HG03175 (cell line): ENCODE measurements around the gene SIK3.

ENCODE experiments used
- ATAC-seq: cut with Tn5 transposase; IDR thresholded peaks from one replicate; pipeline ENCODE4 v1.9.1; 2021; ENCODE audit warnings: mild to moderate bottlenecking, moderate library complexity; ENCODE audit not compliant: unreplicated experiment

Gene SIK3

GRCh38 chr11:116830184-116830912 is 267.9 kb downstream of the SIK3 start:
- no peak for ATAC-seq

DNA sequence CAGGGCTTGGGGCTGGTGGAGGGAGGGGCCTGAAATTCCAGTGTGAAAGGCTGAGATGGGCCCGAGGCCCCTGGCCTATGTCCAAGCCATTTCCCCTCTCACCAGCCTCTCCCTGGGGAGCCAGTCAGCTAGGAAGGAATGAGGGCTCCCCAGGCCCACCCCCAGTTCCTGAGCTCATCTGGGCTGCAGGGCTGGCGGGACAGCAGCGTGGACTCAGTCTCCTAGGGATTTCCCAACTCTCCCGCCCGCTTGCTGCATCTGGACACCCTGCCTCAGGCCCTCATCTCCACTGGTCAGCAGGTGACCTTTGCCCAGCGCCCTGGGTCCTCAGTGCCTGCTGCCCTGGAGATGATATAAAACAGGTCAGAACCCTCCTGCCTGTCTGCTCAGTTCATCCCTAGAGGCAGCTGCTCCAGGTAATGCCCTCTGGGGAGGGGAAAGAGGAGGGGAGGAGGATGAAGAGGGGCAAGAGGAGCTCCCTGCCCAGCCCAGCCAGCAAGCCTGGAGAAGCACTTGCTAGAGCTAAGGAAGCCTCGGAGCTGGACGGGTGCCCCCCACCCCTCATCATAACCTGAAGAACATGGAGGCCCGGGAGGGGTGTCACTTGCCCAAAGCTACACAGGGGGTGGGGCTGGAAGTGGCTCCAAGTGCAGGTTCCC is 268.6 kb downstream of the SIK3 start, which contains the start of gene APOC3:
Gene APOC3, plus strand, starts transcription at position 383 of the 659 bp plus-strand sequence. CDS start 676 bp downstream, outside the sequence.
- ATAC-seq = no peak

DNA sequence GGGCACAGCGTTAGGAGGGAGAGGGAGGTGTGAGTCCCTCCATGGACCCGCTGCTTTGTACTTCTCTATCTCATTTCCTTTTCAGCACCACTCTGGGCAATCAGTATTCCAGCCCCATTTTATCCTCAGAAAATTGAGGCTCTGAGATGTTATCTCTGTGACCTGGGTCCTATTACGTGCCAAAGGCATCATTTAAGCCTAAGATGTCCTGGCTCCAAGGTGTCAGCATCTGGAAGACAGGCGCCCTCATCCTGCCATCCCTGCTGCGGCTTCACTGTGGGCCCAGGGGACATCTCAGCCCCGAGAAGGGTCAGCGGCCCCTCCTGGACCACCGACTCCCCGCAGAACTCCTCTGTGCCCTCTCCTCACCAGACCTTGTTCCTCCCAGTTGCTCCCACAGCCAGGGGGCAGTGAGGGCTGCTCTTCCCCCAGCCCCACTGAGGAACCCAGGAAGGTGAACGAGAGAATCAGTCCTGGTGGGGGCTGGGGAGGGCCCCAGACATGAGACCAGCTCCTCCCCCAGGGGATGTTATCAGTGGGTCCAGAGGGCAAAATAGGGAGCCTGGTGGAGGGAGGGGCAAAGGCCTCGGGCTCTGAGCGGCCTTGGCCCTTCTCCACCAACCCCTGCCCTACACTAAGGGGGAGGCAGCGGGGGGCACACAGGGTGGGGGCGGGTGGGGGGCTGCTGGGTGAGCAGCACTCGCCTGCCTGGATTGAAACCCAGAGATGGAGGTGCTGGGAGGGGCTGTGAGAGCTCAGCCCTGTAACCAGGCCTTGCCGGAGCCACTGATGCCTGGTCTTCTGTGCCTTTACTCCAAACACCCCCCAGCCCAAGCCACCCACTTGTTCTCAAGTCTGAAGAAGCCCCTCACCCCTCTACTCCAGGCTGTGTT is 269.4 kb downstream of the SIK3 start:
- ATAC-seq = no peak

DNA sequence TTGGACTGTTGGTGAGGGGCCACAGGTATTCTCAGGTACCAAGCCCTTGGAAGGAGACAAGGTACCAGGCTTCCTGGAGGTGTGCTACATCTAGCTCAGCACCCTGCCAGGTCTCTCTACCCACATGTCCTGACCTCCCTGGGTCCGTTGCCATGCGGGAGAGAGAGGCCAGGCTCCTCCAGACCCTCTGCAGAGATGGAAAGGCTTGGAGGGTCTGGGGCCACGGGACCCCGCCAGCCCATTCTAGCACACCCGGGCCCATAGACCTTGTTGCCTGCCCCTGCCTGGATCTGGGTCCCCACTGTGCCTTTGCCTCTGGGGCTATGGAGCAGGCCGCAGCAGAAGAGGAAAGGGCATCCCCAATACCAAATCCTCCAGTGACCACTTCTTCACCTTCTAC is 270.8 kb downstream of the SIK3 start:
- no peak for ATAC-seq

- ATAC-seq = no peak
Observed at GRCh38 chr11:116826751-116827431, 271.3 kb downstream of the SIK3 start.

- ATAC-seq = no peak
Observed at GRCh38 chr11:116825854-116826750, 272.1 kb downstream of the SIK3 start.

GRCh38 chr11:116825434-116825833 is 272.8 kb downstream of the SIK3 start:
- no peak for ATAC-seq

GRCh38 chr11:116823031-116823843 is 275.0 kb downstream of the SIK3 start, which contains the start of gene APOA4:
APOA4 (minus strand) TSS chr11:116823304; CDS start chr11:116823191, 113 bp downstream.
- no peak for ATAC-seq

- no peak for ATAC-seq
Observed at GRCh38 chr11:116822575-116822974, 275.7 kb downstream of the SIK3 start.

DNA sequence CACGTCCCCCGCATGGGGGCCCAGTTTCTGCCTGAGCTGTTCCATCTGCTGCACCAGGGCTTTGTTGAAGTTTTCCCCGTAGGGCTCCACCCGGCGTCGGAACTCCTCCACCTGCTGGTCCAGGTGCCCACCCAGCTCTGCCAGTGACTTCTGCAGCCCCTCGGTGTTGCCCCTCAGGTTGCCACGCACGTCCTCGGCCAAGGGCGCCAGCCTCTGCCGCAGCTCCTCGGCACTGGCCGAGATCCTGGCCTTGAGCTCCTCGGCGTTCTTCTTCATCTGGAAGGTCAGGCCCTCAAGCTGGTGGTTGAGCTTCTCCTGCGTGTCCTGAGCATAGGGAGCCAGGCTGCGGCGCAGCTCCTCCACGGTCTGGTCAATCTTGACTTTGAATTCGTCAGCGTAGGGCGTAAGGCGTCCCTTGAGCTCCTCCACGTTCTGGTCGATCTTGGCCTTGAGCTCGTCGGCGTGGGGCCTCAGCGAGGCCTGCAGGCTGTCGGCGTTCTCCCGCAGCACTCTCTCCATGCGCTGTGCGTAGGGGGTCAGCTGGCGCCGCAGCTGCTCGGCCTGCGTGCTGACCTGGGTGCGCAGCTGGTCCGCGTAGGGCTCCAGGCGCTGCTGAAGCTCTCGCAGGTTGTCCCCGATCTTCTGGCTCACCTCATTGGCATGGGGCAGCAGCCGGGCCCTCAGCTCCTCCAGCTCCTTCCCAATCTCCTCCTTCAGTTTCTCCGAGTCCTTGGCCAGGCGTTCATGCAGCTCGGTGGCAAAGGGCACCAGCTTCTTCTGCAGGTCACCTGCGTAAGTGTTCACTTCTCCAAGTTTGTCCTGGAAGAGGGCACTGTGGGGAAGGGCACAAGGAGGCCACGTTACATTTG is 276.9 kb downstream of the SIK3 start:
- no peak for ATAC-seq

DNA sequence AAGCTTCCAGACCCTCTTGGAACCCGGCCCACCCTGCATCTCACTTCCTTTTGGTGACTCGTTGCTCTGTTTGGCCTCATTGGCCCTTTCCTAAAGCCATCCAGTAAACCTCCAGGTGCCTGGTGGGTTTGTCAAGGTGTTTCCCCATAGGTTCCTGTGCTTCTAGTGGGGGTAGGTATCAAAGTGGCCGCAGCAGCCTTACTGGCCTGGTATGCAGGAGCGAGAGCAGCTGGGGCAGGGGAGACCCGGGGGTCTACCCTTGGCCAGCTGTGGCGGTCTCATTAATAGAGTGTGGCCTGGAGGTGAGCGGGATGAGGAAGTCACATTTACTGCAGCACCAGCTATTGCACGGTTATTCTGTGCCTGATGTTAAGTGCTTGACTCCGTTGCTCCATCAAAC is 279.2 kb downstream of the SIK3 start:
- ATAC-seq = no peak

DNA sequence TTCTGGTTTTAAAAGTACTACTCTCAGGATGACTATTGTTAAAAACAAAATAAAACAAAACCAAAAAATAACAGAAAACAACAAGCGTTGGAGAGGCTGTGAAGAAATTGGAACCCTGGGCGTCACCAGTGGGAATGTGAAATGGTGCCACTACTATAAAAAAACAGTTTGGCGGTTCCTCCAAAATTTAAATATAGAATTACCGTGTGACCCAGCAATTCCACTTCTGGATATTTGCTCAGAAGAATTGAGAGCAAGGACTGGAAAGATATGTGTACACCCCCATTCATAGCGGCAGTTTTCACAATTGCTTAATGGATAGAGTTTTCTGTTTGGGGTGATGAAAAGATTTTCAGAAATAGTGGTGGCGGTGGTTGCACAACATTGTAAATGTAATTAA is 283.7 kb downstream of the SIK3 start:
- no peak for ATAC-seq

- ATAC-seq = no peak
Observed at GRCh38 chr11:116813781-116814471, 284.3 kb downstream of the SIK3 start.

DNA sequence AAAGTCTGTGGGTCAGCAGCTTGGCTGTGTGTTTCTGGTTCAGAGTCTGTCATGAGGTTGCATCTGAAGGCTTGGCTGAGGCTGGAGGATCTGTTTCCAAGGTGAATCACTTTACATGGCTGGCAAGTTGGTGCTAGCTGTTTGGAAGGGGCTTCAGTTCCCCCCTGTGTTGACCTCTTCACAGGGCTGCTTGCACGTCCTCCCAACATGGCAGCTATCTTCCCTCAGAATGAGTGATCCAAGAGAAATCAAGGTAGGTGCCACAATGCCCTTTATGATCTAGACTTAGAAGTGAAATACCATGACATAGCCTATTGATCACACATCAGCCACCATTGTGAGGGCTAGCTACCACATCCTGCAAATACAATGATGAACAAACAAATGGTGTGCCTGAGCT is 285.1 kb downstream of the SIK3 start:
- no peak for ATAC-seq

- no peak for ATAC-seq
Observed at GRCh38 chr11:116812109-116812508, 286.1 kb downstream of the SIK3 start.

DNA sequence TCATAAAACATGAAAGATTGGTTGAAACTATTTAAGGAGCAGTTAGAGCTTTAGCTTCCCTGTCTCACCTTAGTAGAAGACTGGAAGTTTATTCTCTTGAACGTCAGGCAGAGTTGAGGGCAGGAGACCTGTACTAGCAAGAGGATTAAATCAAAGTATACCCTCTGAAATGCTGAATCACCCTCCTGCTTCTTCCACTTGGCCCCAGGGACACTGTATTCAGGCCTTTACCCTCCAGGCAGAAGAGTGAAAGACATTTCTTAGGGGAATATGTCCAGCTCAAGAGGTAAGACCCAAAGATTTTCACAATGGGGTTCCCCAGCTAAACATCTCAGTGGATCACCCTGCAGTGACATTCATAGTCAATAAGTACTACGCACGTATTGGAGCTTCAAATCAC is 287.0 kb downstream of the SIK3 start:
- no peak for ATAC-seq
